Anterior cingulate cortex (tissue), 58 donors: ENCODE data around the gene GPRIN3.
"Not testable (repeated sequence)": the region's sequence is repeated elsewhere in the genome, so short reads cannot be mapped to it uniquely, and the experiment has no call there.

ENCODE experiments used
- DNase-seq, 58 donors: peaks; one replicate each; lab custom pipeline; 2025; lab: John Stamatoyannopoulos, UW

GPRIN3 gene

GRCh38 chr4:89222170-89222569 lies 85.4 kb downstream of the GPRIN3 start:
- DNase-seq = no peak

GRCh38 chr4:89221167-89221867 lies 86.3 kb downstream of the GPRIN3 start:
- no peak for DNase-seq

GRCh38 chr4:89218587-89218986 lies 89.0 kb downstream of the GPRIN3 start:
- no peak for DNase-seq

GRCh38 chr4:89217604-89218003 lies 90.0 kb downstream of the GPRIN3 start:
- no peak for DNase-seq

- no peak for DNase-seq
Measured at GRCh38 chr4:89216866-89217265, 90.7 kb downstream of the GPRIN3 start.

GRCh38 chr4:89216422-89216821 lies 91.2 kb downstream of the GPRIN3 start:
- DNase-seq = no peak

- DNase-seq = no peak
Measured at GRCh38 chr4:89215736-89216135, 91.9 kb downstream of the GPRIN3 start.

GRCh38 chr4:89214308-89214707 lies 93.3 kb downstream of the GPRIN3 start:
- no peak for DNase-seq

GRCh38 chr4:89213382-89213701 lies 94.3 kb downstream of the GPRIN3 start:
- DNase-seq = no peak

GRCh38 chr4:89212666-89213381 lies 94.8 kb downstream of the GPRIN3 start:
- no peak for DNase-seq

GRCh38 chr4:89204624-89205023 lies 103.0 kb downstream of the GPRIN3 start:
- no peak for DNase-seq

GRCh38 chr4:89203902-89204301 lies 103.7 kb downstream of the GPRIN3 start:
- no peak for DNase-seq

- not testable (repeated sequence) for DNase-seq
Measured at GRCh38 chr4:89199394-89199793, 108.2 kb downstream of the GPRIN3 start.

GRCh38 chr4:89197920-89198319 lies 109.7 kb downstream of the GPRIN3 start:
- DNase-seq = no peak

GRCh38 chr4:89196745-89197144 lies 110.9 kb downstream of the GPRIN3 start:
- no peak for DNase-seq

- DNase-seq = no peak
Measured at GRCh38 chr4:89196056-89196674, 111.4 kb downstream of the GPRIN3 start.

GRCh38 chr4:89193843-89194242 lies 113.8 kb downstream of the GPRIN3 start:
- DNase-seq = no peak
